Uterus (tissue), 2 donors: ENCODE data around the gene MICU2.

Source experiments
- POLR2A ChIP-seq, 2 donors: fragments of 450-650 bp; IDR thresholded peaks; one replicate each; pipeline ENCODE4 v1.6.1; 2016; ENCODE audit warnings: antibody characterized with exemption in 2 of 2, mild to moderate bottlenecking in 1 of 2, moderate library complexity in 1 of 2
- TF ChIP-seq, protein P1 (sequence below), 4 experiments: fragments of 200-600 bp in 2 of 4; fragments of 450-650 bp in 2 of 4; sonication (generic) in 2 of 4; IDR thresholded peaks; one replicate each; pipeline ENCODE4 v1.5.1; 2016 to 2019; ENCODE audit warnings: antibody characterized with exemption in 4 of 4, mild to moderate bottlenecking in 2 of 4, moderate library complexity in 1 of 4

DNA sequence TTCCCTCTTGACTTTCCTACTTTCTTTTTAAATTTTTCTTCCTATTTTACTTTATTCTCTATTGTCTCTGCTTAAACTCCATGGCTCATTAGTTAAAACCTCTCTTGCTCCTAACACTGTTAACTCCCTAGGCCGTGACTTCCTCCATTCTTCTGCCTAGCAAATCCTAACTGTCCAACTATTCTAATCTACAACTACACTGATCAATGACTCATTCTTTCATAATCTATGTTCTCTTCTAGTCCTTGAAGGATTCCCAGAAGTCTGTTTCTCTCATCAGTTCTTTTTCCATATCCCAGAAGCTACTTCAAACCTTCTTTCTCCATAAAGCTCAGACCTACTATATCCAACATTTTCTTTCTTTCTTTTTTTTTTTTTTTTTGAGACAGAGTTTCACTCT, 66.9 kb downstream of the MICU2 start:
- TF ChIP-seq, protein P1, sequence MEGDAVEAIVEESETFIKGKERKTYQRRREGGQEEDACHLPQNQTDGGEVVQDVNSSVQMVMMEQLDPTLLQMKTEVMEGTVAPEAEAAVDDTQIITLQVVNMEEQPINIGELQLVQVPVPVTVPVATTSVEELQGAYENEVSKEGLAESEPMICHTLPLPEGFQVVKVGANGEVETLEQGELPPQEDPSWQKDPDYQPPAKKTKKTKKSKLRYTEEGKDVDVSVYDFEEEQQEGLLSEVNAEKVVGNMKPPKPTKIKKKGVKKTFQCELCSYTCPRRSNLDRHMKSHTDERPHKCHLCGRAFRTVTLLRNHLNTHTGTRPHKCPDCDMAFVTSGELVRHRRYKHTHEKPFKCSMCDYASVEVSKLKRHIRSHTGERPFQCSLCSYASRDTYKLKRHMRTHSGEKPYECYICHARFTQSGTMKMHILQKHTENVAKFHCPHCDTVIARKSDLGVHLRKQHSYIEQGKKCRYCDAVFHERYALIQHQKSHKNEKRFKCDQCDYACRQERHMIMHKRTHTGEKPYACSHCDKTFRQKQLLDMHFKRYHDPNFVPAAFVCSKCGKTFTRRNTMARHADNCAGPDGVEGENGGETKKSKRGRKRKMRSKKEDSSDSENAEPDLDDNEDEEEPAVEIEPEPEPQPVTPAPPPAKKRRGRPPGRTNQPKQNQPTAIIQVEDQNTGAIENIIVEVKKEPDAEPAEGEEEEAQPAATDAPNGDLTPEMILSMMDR (IDR thresholded peaks at IDR 0.05): no peak
- TF ChIP-seq POLR2A (IDR thresholded peaks at IDR 0.05): no peak
